Progenitor cell of endocrine pancreas (in vitro differentiated cells): ENCODE measurements around the gene PRR35. TPM values are rescaled to one million over a fixed set of nuclear protein-coding genes. Genes with fewer than 3 reads are reported as not detected.

ENCODE experiments used
- DNase-seq: peaks from one replicate; pipeline ENCODE4 v3.0.0; 2021; ENCODE audit warnings: low spot score; ENCODE audit not compliant: unreplicated experiment
- H3K27ac Mint-ChIP-seq: 2 replicates; pipeline ENCODE4 v1.8.0; 2021; ENCODE audit warnings: mild to moderate bottlenecking, moderate library complexity, mixed read lengths
- H3K27me3 Mint-ChIP-seq: 2 replicates; pipeline ENCODE4 v1.8.0; 2021; ENCODE audit warnings: mixed read lengths
- H3K36me3 Mint-ChIP-seq: 2 replicates; pipeline ENCODE4 v1.8.0; 2022; ENCODE audit warnings: mixed read lengths; ENCODE audit not compliant: insufficient read depth
- H3K4me1 Mint-ChIP-seq: 2 replicates; pipeline ENCODE4 v1.8.0; 2021; ENCODE audit warnings: low read depth, mixed read lengths
- H3K4me3 Mint-ChIP-seq: 2 replicates; pipeline ENCODE4 v1.8.0; 2021; ENCODE audit warnings: low read depth, mild to moderate bottlenecking, moderate library complexity, mixed read lengths
- H3K9me3 Mint-ChIP-seq: 2 replicates; pipeline ENCODE4 v1.8.0; 2021; ENCODE audit warnings: low read depth, mixed read lengths
- total RNA-seq: library from RNA; stranded (reverse); gene quantifications from 2 replicates; pipeline ENCODE4 v1.2.1, GENCODE V29; 2021
- TF ChIP-seq, protein P1 (sequence below): fragments of 200-600 bp; sonication (generic); IDR thresholded peaks from one replicate; pipeline ENCODE4 v1.5.0; 2021; ENCODE audit warnings: antibody characterized with exemption, mild to moderate bottlenecking; ENCODE audit not compliant: unreplicated experiment

The PRR35 gene
- total RNA-seq, 1 donor from 2014 or later = not detected

DNA sequence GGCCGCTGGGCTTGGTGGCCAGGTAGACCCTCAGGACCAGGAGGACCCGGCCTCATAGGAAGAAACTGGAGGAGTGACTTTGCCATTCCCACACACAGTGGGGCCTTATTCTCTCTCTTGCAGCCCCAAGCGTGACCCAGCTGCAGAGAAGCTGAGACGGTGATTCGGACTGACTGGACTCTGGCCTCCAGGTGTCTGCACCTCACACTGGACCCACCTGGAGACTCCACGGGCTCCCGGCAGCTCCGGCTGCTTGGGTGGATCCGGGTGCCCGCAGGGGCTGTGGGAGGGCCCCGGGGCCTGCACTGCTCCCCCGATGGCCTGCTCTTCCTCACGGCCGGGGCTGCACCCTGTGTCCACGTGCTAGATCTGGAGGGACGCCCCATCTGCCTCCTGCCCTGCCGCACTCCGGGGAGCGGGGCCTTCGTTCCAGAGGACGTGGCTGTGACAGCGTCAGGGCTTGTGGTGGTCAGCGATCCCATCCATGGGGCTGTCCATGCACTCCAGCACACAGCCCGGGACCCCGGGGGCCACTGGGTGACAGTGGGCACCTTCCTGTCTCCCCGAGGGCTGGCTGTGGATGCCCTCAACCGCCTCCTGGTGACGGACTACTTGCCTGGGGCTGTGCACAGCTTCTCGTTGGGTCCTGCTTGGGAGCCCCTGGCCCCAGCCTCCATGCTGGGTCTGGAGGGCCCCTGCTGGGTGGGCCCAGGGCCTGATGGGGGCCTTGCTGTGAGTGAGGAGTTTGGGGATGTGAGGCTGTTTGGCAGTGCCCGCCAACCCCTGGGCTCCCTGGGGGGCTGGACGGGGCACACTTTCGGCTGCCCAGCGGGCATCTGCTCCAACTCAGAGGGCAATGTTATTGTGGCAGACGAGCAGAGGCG is 7.4 kb downstream of the PRR35 start:
- H3K27me3 Mint-ChIP-seq = peaks cover 3% of the 10 kb centered on the region
- H3K9me3 Mint-ChIP-seq = no peaks in the 10 kb centered on the region
- H3K36me3 Mint-ChIP-seq = no peaks in the 10 kb centered on the region
- peaks cover 20% of the 10 kb centered on the region for H3K4me1 Mint-ChIP-seq
- peak overlapping the region; percentile 55 for H3K4me3 Mint-ChIP-seq
- TF ChIP-seq, protein P1, sequence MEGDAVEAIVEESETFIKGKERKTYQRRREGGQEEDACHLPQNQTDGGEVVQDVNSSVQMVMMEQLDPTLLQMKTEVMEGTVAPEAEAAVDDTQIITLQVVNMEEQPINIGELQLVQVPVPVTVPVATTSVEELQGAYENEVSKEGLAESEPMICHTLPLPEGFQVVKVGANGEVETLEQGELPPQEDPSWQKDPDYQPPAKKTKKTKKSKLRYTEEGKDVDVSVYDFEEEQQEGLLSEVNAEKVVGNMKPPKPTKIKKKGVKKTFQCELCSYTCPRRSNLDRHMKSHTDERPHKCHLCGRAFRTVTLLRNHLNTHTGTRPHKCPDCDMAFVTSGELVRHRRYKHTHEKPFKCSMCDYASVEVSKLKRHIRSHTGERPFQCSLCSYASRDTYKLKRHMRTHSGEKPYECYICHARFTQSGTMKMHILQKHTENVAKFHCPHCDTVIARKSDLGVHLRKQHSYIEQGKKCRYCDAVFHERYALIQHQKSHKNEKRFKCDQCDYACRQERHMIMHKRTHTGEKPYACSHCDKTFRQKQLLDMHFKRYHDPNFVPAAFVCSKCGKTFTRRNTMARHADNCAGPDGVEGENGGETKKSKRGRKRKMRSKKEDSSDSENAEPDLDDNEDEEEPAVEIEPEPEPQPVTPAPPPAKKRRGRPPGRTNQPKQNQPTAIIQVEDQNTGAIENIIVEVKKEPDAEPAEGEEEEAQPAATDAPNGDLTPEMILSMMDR = no peak
- no peak overlapping the region for H3K27ac Mint-ChIP-seq
- DNase-seq = no peak

DNA sequence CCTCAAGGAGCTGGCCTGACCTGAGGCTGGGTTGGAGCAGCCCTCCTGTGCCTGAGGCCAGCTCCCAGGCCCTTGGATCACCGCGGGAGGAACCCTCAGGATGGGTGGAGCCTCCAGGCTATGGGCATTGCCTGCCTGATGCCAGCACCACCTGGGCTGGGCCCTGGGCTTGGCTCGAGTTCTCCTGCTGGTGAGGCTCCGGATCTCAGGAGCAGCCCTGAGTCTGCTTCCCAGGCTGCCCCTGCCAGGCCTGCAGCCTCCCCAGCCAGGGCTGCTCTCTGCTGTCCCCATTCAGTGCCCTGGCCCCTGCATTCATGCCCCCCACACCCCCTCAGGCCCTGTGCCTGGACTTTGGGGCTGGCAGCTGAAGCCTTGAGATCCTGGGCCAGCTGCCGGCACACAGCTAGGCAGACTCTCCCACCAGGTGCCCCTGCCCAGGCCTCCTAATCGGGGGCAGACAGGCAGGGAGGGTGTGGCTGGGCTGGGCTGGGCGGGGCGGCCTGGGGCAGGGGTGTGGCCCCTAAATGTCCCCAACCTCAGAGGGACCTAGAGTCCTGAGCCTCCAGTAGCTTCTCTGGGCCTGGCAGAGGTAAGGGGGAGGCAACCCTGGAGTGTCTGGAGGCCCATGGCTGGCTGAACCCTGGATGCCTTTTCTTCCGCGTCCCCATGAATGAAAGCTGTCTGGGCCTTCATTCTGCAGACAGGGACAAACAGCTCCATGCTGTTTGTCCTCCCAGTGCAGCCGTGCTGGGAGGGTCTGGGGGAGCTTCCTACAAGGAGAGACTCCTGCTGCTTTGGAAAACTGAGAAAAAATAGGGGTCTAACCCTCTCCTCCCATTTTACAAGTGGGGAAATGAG is 8.4 kb downstream of the PRR35 start:
- H3K27ac Mint-ChIP-seq = peak overlapping the region; percentile 77
- no peaks in the 10 kb centered on the region for H3K36me3 Mint-ChIP-seq
- TF ChIP-seq, protein P1 = no peak

DNA sequence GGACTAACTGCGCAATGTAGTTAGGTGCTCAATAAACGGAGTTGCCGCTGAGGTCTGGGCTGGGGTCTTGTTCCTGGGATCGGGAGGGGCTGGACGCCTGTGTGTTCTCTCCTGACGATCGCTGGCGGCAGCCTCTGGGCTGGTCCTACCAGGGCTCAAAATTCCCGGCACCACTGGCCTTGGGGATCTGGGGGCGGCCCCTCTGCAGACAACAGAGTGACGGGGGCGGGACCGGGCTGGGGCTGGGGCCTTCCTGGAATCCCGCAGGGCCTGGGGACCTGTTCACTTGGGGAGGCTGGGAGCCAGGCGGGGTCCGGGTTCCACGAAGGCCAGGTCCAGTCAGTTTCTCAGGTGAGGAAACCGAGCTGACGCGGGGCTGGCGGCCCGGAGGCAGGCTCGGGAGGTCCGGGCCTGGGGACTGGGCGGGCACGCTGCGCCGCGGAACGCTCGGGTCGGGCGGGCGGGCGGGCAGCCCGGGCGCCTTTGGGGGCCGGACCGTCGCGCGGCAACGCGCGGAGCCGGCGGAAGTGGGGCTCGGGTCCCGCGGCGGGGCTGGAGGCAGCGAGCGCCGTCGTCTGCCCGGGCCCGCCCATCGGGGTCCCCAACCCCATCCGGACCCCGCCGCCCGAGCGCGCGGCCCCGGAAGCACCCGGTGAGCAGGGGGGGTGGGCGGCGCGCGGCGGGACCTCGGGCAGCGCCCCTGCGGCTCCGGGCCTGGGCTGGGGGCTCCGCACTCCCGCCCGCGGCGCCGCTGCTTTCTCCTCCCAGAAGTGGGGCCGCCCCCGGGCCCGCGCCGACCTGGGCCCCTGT is 9.5 kb downstream of the PRR35 start, which contains the start of gene PIGQ:
Gene PIGQ (plus strand): TSS at position 524 of the 810 bp plus-strand sequence. CDS start 4,107 bp downstream, outside the sequence.
- Mint-ChIP-seq H3K4me3 (peak within 1 kb of the TSS; percentile 83), H3K36me3 (no peaks in the 10 kb centered on the region), H3K9me3 (no peaks in the 10 kb centered on the region), H3K4me1 (peaks cover 20% of the 10 kb centered on the region), H3K27me3 (no peaks in the 10 kb centered on the region), H3K27ac (peak within 1 kb of the TSS; percentile 90)
- TF ChIP-seq, protein P1 = no peak
- DNase-seq = peak; percentile 44

More for the DNA sequence above, 8.4 kb downstream of the PRR35 start:
- H3K4me1 Mint-ChIP-seq = peaks cover 20% of the 10 kb centered on the region
- H3K9me3 Mint-ChIP-seq = no peaks in the 10 kb centered on the region
- no peak for DNase-seq
- H3K27me3 Mint-ChIP-seq = no peaks in the 10 kb centered on the region
- peak overlapping the region; percentile 80 for H3K4me3 Mint-ChIP-seq

DNA sequence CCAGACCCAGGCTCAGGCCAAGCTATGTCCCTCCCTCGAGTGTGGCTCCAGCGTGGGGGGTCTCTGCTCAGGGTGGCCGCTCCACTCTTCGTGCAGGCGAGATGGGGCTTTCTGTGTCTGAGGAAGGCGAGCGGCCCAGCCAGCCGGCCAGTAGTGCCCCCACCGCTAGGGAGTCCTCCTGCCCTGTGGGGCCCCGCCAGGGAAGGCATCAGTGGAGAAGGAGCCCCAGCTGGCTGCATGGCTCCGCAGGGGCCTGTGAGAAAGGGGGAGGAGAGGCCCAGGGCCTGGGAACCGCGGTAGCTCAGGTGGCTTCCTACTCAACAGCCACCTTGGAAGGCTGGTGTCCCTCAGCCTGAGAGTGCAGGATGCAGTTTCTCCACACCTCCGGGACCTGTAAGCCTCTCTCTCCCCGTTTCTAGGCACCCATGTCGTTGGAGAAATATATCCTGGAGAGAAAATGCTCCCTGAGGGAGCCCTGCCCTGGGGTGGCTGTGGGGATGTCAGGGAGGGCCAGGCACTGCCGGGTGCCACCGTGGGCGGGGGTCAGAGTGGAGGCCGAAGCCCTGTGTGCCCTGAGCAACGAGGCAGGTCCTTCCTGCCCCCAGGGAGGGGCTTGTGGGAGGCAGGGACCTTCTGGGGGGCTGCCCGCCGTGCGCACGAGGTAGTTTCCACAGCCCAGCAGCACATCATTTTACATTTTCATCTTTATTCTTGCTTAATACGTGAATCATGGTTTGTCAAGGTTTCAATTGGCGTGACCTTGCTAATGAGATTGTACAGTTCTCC is 12.9 kb downstream of the PRR35 start:
- no peak overlapping the region for H3K4me3 Mint-ChIP-seq
- H3K4me1 Mint-ChIP-seq = peaks cover 17% of the 10 kb centered on the region
- H3K27me3 Mint-ChIP-seq = no peaks in the 10 kb centered on the region
- TF ChIP-seq, protein P1 = no peak
- H3K36me3 Mint-ChIP-seq = peaks cover 3% of the 10 kb centered on the region
- H3K9me3 Mint-ChIP-seq = no peaks in the 10 kb centered on the region
- DNase-seq = no peak
- no peak overlapping the region for H3K27ac Mint-ChIP-seq
